H1 (cell line): Measurements from ENCODE around the gene DENND1A.

Experiments
- FOSL1 ChIP-seq: IDR thresholded peaks from 2 replicates; pipeline ENCODE4 v1.6.1; 2011; ENCODE audit warnings: mild to moderate bottlenecking, low read depth, low read length, moderate library complexity; ENCODE audit not compliant: insufficient read depth
- ZNF274 ChIP-seq: IDR thresholded peaks from 2 replicates; pipeline ENCODE4 v1.7.0; 2012; ENCODE audit warnings: low read length, borderline replicate concordance; ENCODE audit errors: extremely low read depth
- TF ChIP-seq, protein P1 (sequence below), 3 experiments: IDR thresholded peaks; 1 replicate in 2 of 3; 2 replicates in 1 of 3; pipeline versions ENCODE4 v1.5.1 to v1.6.1; 2011; ENCODE audit warnings: low read length in 3 of 3, mild to moderate bottlenecking in 3 of 3, inconsistent platforms in 2 of 3, low read depth in 1 of 3, moderate library complexity in 1 of 3; ENCODE audit not compliant: insufficient read depth in 1 of 3; ENCODE audit errors: control extremely low read depth in 1 of 3

DNA sequence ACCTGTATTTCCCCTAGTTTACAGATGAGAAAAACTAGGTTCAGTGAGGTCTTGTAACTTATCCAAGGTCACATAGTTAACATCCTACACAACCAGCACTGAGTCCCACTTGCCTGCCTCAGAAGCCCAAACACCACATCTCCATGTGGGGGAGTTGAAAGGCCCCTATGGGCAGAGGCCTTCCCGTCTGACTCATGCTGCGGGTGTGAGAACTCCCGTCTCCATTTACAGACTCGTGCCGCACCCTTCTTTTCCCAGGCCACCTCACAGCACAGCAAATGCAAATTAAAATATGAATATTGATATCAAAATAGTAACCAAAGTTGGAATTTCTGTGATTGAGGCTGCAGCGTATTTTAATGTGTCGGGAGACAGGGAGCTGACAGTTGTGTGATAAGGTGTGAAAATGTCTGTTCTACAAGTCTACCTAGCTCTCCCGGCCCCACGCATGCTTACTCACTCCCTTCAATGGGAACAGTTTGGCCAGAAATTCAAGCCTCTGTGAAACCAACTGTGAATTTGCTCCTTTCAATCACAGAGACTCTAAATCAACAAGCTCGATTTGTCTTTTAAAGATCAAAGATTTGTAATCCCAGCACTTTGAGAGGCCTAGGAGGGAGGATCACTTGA lies 483.8 kb downstream of the DENND1A start:
- TF ChIP-seq, protein P1, sequence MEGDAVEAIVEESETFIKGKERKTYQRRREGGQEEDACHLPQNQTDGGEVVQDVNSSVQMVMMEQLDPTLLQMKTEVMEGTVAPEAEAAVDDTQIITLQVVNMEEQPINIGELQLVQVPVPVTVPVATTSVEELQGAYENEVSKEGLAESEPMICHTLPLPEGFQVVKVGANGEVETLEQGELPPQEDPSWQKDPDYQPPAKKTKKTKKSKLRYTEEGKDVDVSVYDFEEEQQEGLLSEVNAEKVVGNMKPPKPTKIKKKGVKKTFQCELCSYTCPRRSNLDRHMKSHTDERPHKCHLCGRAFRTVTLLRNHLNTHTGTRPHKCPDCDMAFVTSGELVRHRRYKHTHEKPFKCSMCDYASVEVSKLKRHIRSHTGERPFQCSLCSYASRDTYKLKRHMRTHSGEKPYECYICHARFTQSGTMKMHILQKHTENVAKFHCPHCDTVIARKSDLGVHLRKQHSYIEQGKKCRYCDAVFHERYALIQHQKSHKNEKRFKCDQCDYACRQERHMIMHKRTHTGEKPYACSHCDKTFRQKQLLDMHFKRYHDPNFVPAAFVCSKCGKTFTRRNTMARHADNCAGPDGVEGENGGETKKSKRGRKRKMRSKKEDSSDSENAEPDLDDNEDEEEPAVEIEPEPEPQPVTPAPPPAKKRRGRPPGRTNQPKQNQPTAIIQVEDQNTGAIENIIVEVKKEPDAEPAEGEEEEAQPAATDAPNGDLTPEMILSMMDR (IDR thresholded peaks at IDR 0.05; ENCODE audit: control extremely low read depth in 1 of 3, insufficient read depth in 1 of 3, low read depth in 1 of 3, low read length in 3 of 3) = no peak
- no peak for TF ChIP-seq ZNF274
- no peak for TF ChIP-seq FOSL1
